H1 (cell line): ENCODE data around the gene ANKRD11. TPM values are rescaled to one million over a fixed set of nuclear protein-coding genes. Genes with fewer than 3 reads are reported as not detected.

ENCODE experiments used
- CTCF ChIA-PET: fragments of 300-600 bp; sonication (Branson Sonifier 250); formaldehyde crosslinking; loops from one replicate; lab custom pipeline; 2021; ENCODE audit not compliant: partially characterized antibody; lab: Charles Lee
- POLR2A ChIA-PET: fragments of 300-600 bp; sonication (Branson Sonifier 250); formaldehyde crosslinking; loops from one replicate; lab custom pipeline; 2021; ENCODE audit warnings: inconsistent platforms; ENCODE audit not compliant: partially characterized antibody; lab: Charles Lee
- DNase-seq, 2 experiments: peaks; one replicate each; pipeline versions ENCODE4 v3.0.0 to v3.0.0-alpha.2; 2010 to 2022; ENCODE audit warnings: low spot score in 2 of 2, low read depth in 1 of 2, mixed read lengths in 1 of 2
- FAIRE-seq: peaks from 2 replicates; lab custom pipeline; 2011; peaks lifted over from hg19 to GRCh38; lab: Jason Lieb, UNC
- H2AFZ ChIP-seq: 2 replicates; pipeline ENCODE4 v1.8.1; 2012; ENCODE audit warnings: low read length, inconsistent platforms
- H2AK5ac ChIP-seq: 2 replicates; pipeline ENCODE4 v1.6.1; 2013; ENCODE audit warnings: low read depth, low read length
- H2BK120ac ChIP-seq: replicated peaks from 2 replicates; pipeline ENCODE3; 2013; ENCODE audit warnings: low read depth, low read length, inconsistent platforms
- H2BK12ac ChIP-seq: 2 replicates; pipeline ENCODE4 v1.6.1; 2013; ENCODE audit warnings: low read depth, low read length
- H2BK15ac ChIP-seq: 2 replicates; pipeline ENCODE4 v1.6.1; 2013; ENCODE audit warnings: low read length
- H2BK20ac ChIP-seq: 2 replicates; pipeline ENCODE4 v1.6.1; 2013; ENCODE audit warnings: low read length
- H2BK5ac ChIP-seq: 2 replicates; pipeline ENCODE4 v1.6.1; 2013; ENCODE audit warnings: low read depth, low read length
- H3K14ac ChIP-seq: 2 replicates; pipeline ENCODE4 v1.6.1; 2013; ENCODE audit warnings: inconsistent platforms; ENCODE audit not compliant: insufficient read length
- H3K18ac ChIP-seq: 2 replicates; pipeline ENCODE4 v1.6.1; 2013; ENCODE audit warnings: low read length; ENCODE audit errors: extremely low read depth
- H3K23ac ChIP-seq: 2 replicates; pipeline ENCODE4 v1.6.1; 2013; ENCODE audit warnings: inconsistent platforms; ENCODE audit not compliant: insufficient read length
- H3K23me2 ChIP-seq: 2 replicates; pipeline ENCODE4 v1.6.1; 2013; ENCODE audit warnings: low read depth, low read length
- H3K27ac ChIP-seq: 2 replicates; pipeline ENCODE4 v1.6.1; 2011; ENCODE audit warnings: low read depth, low read length, inconsistent platforms
- H3K27me3 ChIP-seq, 4 experiments: replicated peaks in 1 of 4; 1 replicate in 1 of 4; 2 replicates in 3 of 4; pipeline versions ENCODE4 v1.6.1 to v1.8.1; 2011 to 2013; ENCODE audit warnings: low read length in 3 of 4, mild to moderate bottlenecking in 3 of 4, inconsistent platforms in 2 of 4, mixed read lengths in 2 of 4, moderate library complexity in 1 of 4; ENCODE audit not compliant: control insufficient read depth in 3 of 4, insufficient read depth in 3 of 4; ENCODE audit errors: extremely low read depth in 1 of 4
- H3K36me3 ChIP-seq, 4 experiments: 2 replicates each; pipeline versions ENCODE4 v1.6.1 to v1.8.1; 2011 to 2013; ENCODE audit warnings: mild to moderate bottlenecking in 4 of 4, low read length in 3 of 4, moderate library complexity in 2 of 4, control low read depth in 1 of 4, inconsistent platforms in 1 of 4; ENCODE audit not compliant: insufficient read depth in 4 of 4, control insufficient read depth in 2 of 4
- H3K4ac ChIP-seq: replicated peaks from 2 replicates; pipeline ENCODE3; 2013; ENCODE audit warnings: low read length, low read depth, mixed read lengths, inconsistent platforms; ENCODE audit not compliant: insufficient read length
- H3K4me1 ChIP-seq, 4 experiments: replicated peaks in 1 of 4; 1 replicate in 1 of 4; 2 replicates in 3 of 4; pipeline versions ENCODE4 v1.6.1 to v1.8.1; 2011 to 2013; ENCODE audit warnings: low read length in 3 of 4, inconsistent platforms in 2 of 4, mixed read lengths in 1 of 4; ENCODE audit not compliant: insufficient read depth in 4 of 4, control insufficient read depth in 3 of 4
- H3K4me2 ChIP-seq, 2 experiments: 2 replicates each; pipeline versions ENCODE4 v1.6.1 to v1.8.1; 2011 to 2013; ENCODE audit warnings: low read depth in 2 of 2, low read length in 2 of 2, control low read depth in 1 of 2, inconsistent platforms in 1 of 2, mild to moderate bottlenecking in 1 of 2; ENCODE audit not compliant: insufficient read depth in 1 of 2
- H3K4me3 ChIP-seq, 4 experiments: fragments of 200-600, 300-600 bp in 1 of 4; sonication (generic), shearing (Covaris generic), sonication (Bioruptor Twin) in 1 of 4; 2 replicates each; pipeline versions ENCODE4 v1.5.1 to v1.8.1; 2011 to 2016; ENCODE audit warnings: low read length in 4 of 4, low read depth in 3 of 4, control low read depth in 2 of 4, inconsistent platforms in 2 of 4, mild to moderate bottlenecking in 2 of 4, mixed read lengths in 1 of 4, moderate library complexity in 1 of 4; ENCODE audit not compliant: insufficient read depth in 2 of 4; ENCODE audit errors: extremely low read depth in 1 of 4
- H3K56ac ChIP-seq: replicated peaks from 2 replicates; pipeline ENCODE3; 2013; ENCODE audit warnings: low read depth, mild to moderate bottlenecking, mixed read lengths, low read length, inconsistent platforms; ENCODE audit not compliant: insufficient read length
- H3K79me1 ChIP-seq: 2 replicates; pipeline ENCODE4 v1.6.1; 2013; ENCODE audit warnings: low read depth, low read length, control low read depth
- H3K79me2 ChIP-seq, 2 experiments: 2 replicates each; pipeline versions ENCODE4 v1.6.1 to v1.8.1; 2012 to 2013; ENCODE audit warnings: low read length in 2 of 2, mild to moderate bottlenecking in 2 of 2, inconsistent platforms in 1 of 2; ENCODE audit not compliant: insufficient read depth in 2 of 2, control insufficient read depth in 1 of 2
- H3K9ac ChIP-seq, 4 experiments: replicated peaks in 1 of 4; 1 replicate in 1 of 4; 2 replicates in 3 of 4; pipeline versions ENCODE4 v1.6.1 to v1.8.1; 2011 to 2013; ENCODE audit warnings: low read depth in 3 of 4, low read length in 3 of 4, control low read depth in 2 of 4, mild to moderate bottlenecking in 2 of 4, moderate library complexity in 2 of 4, inconsistent platforms in 1 of 4; ENCODE audit errors: extremely low read depth in 1 of 4
- H3K9me3 ChIP-seq, 2 experiments: 2 replicates each; pipeline versions ENCODE4 v1.6.1 to v1.8.1; 2012 to 2013; ENCODE audit warnings: mild to moderate bottlenecking in 2 of 2, moderate library complexity in 2 of 2, control low read depth in 1 of 2, inconsistent platforms in 1 of 2, low read depth in 1 of 2, low read length in 1 of 2, mixed read lengths in 1 of 2; ENCODE audit not compliant: insufficient read depth in 2 of 2
- H4K20me1 ChIP-seq, 2 experiments: replicated peaks in 1 of 2; 2 replicates each; pipeline versions ENCODE3 to v1.8.1; 2011 to 2013; ENCODE audit warnings: inconsistent platforms in 2 of 2, low read length in 2 of 2, mild to moderate bottlenecking in 1 of 2; ENCODE audit not compliant: insufficient read depth in 2 of 2, control insufficient read depth in 1 of 2
- H4K5ac ChIP-seq: 2 replicates; pipeline ENCODE4 v1.6.1; 2013; ENCODE audit warnings: low read length, low read depth, mixed read lengths, inconsistent platforms; ENCODE audit not compliant: insufficient read length
- H4K8ac ChIP-seq: 2 replicates; pipeline ENCODE4 v1.8.0; 2013; ENCODE audit warnings: mild to moderate bottlenecking, moderate library complexity, low read length, inconsistent platforms; ENCODE audit not compliant: insufficient read depth; ENCODE audit errors: extremely low read depth
- H4K91ac ChIP-seq: replicated peaks from 2 replicates; pipeline ENCODE3; 2013; ENCODE audit warnings: low read length, mixed read lengths, inconsistent platforms; ENCODE audit not compliant: insufficient read length
- WGBS, 2 experiments: shearing (Covaris generic) in 1 of 2; methylation state at CpG; one replicate each; pipeline versions ENCODE4 v1.1.6 to v1.1.7; 2013 to 2015; ENCODE audit warnings: low lambda C conversion rate in 2 of 2, mixed read lengths in 2 of 2, inconsistent platforms in 1 of 2, low coverage in 1 of 2, missing lambda C conversion rate in 1 of 2; ENCODE audit not compliant: insufficient replicate concordance in 2 of 2, insufficient coverage in 1 of 2, insufficient read length in 1 of 2; ENCODE audit errors: extremely low coverage in 1 of 2, missing lambda C conversion rate in 1 of 2; 5-methylcytosine and 5-hydroxymethylcytosine counted together
- polyA plus RNA-seq, 7 experiments: library from polyadenylated mRNA; depleted of rRNA in 3 of 7; stranded (reverse) in 5 of 7; unstranded in 2 of 7; fragments of >200 nt in 5 of 7; fragments of 200-250 nt in 2 of 7; gene quantifications; 1 replicate in 5 of 7; 2 replicates in 1 of 7; 4 replicates in 1 of 7; pipeline versions ENCODE4 v1.2.1 to v1.2.3, GENCODE V29; 2011 to 2013; ENCODE audit warnings: missing spikeins in 2 of 7, mixed read lengths in 2 of 7
- total RNA-seq: library from RNA; stranded (reverse); fragmentation: NEBNext Ultra II Directional; extraction: Animal tissue kit (Norgen Biotek cat#: 25700); gene quantifications from 2 replicates; pipeline ENCODE4 v1.2.1, GENCODE V29; 2021

ANKRD11 gene
- total and polyA plus RNA-seq, 2 of the 8 experiments (the other 6 are each of a cell fraction or from before 2014, with no cell fraction given): 46.5 to 142 TPM

- H3K14ac ChIP-seq: no peak overlapping the region
- WGBS, 2 experiments: 86 to 100% methylated on average over 1 to 17 of the region's 17 CpGs
- H2BK120ac ChIP-seq: no peak overlapping the region
- H3K23ac ChIP-seq: no peak overlapping the region
- no peak overlapping the region for H2BK15ac ChIP-seq
- ChIA-PET CTCF (interaction anchor here (0.6 to 1.3 kb wide), 3 partner anchors 10 to 271 kb away, joined by 3 read pairs; no protein-coding TSS in a partner anchor), POLR2A (interaction anchor here (0.7 to 1.4 kb wide), 3 partner anchors 10 to 25 kb away, joined by 3 to 4 read pairs (median 3); no protein-coding TSS in a partner anchor)
- no peaks in the 10 kb centered on the region for H3K27me3 ChIP-seq
- H3K18ac ChIP-seq: no peak overlapping the region
- no peak overlapping the region for H2BK12ac ChIP-seq
- H2BK20ac ChIP-seq: no peak overlapping the region
- H3K4me1 ChIP-seq: peaks cover 9 to 52% (median 30%) of the 10 kb centered on the region in 4 experiments
- no peak overlapping the region for H4K8ac ChIP-seq
- no peaks in the 10 kb centered on the region for H3K36me3 ChIP-seq
- no peak overlapping the region for H3K4me3 ChIP-seq
- no peak overlapping the region for H3K27ac ChIP-seq
- H2AK5ac ChIP-seq: no peak overlapping the region
- H3K9ac ChIP-seq: no peak overlapping the region
- peaks cover 62 to 68% of the 10 kb centered on the region in 2 experiments for H4K20me1 ChIP-seq
- H3K79me1 ChIP-seq: peaks cover 35% of the 10 kb centered on the region
- H2AFZ ChIP-seq: no peak overlapping the region
- H3K79me2 ChIP-seq: peaks cover 60 to 98% of the 10 kb centered on the region in 2 experiments
- H3K4me2 ChIP-seq: peak overlapping the region in 1 of 2 experiments; percentile 28; a peak in 1 of 4 replicates
- no peak for DNase-seq
- no peaks in the 10 kb centered on the region for H3K9me3 ChIP-seq
- no peak for FAIRE-seq
- peak overlapping the region; percentile 9; the same call in 1 of the 2 replicates for H2BK5ac ChIP-seq
- H4K5ac ChIP-seq: no peak overlapping the region
- no peak overlapping the region for H3K4ac ChIP-seq
- H3K23me2 ChIP-seq: no peaks in the 10 kb centered on the region
- H4K91ac ChIP-seq: no peak overlapping the region
- H3K56ac ChIP-seq: no peak overlapping the region
Measured at GRCh38 chr16:89407282-89407924, 83.0 kb downstream of the ANKRD11 start.
